Measurements from ENCODE around the gene MRPL34. TPM values are rescaled to one million over a fixed set of nuclear protein-coding genes. Genes with fewer than 3 reads are reported as not detected.

Gene MRPL34
- total and polyA plus RNA-seq, 9 of the 15 experiments (the other 6 are each of a cell fraction or from before 2014, with no cell fraction given) = 11.5 to 256 (median 72.5) TPM

DNA sequence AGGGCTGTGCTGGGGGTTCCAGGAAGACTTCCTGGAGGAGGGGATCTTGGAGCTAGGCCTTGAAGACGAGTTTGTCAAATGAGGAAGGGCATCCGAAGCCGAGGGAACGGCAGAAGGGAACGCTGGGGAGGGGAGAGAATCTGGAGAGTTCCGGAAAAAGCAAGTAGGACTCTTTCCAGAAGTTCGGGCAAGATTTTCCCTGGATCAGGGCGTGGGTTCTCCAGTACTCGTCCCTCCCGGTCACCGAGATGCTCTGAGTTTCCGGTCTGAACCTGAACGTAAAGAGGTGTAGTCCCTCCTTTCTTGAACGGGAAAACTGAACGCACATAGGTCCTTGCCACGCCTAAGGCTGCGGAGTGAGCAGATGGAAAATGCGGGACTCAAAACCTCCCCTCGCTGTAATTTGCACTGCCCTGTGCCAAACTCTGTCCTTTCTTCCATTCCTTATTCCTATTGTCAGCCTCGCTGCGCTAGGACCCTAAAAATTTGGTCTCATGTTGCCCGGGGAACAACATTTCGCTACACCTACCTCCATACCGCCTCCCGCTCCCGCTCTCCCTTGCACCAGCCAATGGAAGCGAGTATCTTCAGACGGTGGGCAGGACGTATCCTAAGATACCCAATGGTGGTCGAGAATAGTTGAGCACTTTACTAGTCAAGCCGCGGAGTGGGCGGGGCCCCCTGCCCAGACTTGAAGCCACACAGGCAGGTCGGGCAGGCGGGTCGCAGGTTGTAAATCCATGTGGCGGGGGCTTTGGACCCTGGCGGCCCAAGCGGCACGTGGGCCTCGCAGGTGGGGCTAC, 31.4 kb downstream of the MRPL34 start, which contains the start of gene GTPBP3 (continued):
- TF ChIP-seq, protein P1, sequence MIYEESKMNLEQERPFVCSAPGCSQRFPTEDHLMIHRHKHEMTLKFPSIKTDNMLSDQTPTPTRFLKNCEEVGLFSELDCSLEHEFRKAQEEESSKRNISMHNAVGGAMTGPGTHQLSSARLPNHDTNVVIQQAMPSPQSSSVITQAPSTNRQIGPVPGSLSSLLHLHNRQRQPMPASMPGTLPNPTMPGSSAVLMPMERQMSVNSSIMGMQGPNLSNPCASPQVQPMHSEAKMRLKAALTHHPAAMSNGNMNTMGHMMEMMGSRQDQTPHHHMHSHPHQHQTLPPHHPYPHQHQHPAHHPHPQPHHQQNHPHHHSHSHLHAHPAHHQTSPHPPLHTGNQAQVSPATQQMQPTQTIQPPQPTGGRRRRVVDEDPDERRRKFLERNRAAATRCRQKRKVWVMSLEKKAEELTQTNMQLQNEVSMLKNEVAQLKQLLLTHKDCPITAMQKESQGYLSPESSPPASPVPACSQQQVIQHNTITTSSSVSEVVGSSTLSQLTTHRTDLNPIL (CRISPR knock-in tag; IDR thresholded peaks at IDR 0.05) = no peak
- TF ChIP-seq ZNF561 (CRISPR knock-in tag; conservative IDR thresholded peaks at IDR 0.05) = no peak
- TF ChIP-seq HDAC8 (tag; IDR thresholded peaks at IDR 0.05) = no peak
- peak; percentile 42; the same call in 1 of the 2 replicates for TF ChIP-seq ZNF263 (CRISPR knock-in tag; IDR thresholded peaks at IDR 0.05; ENCODE audit: borderline replicate concordance)
- TF ChIP-seq, protein P2, sequence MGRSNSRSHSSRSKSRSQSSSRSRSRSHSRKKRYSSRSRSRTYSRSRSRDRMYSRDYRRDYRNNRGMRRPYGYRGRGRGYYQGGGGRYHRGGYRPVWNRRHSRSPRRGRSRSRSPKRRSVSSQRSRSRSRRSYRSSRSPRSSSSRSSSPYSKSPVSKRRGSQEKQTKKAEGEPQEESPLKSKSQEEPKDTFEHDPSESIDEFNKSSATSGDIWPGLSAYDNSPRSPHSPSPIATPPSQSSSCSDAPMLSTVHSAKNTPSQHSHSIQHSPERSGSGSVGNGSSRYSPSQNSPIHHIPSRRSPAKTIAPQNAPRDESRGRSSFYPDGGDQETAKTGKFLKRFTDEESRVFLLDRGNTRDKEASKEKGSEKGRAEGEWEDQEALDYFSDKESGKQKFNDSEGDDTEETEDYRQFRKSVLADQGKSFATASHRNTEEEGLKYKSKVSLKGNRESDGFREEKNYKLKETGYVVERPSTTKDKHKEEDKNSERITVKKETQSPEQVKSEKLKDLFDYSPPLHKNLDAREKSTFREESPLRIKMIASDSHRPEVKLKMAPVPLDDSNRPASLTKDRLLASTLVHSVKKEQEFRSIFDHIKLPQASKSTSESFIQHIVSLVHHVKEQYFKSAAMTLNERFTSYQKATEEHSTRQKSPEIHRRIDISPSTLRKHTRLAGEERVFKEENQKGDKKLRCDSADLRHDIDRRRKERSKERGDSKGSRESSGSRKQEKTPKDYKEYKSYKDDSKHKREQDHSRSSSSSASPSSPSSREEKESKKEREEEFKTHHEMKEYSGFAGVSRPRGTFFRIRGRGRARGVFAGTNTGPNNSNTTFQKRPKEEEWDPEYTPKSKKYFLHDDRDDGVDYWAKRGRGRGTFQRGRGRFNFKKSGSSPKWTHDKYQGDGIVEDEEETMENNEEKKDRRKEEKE (IDR thresholded peaks at IDR 0.05; ENCODE audit: borderline replicate concordance in 1 of 2, control insufficient read depth in 1 of 2, low read depth in 2 of 2, low read length in 1 of 2) = peak in 1 of 2 experiments; percentile 91; a peak in 1 of 4 replicates
- TF ChIP-seq ZSCAN29 (IDR thresholded peaks at IDR 0.05) = no peak; the same call in 1 of the 2 replicates
- TF ChIP-seq, protein P3, sequence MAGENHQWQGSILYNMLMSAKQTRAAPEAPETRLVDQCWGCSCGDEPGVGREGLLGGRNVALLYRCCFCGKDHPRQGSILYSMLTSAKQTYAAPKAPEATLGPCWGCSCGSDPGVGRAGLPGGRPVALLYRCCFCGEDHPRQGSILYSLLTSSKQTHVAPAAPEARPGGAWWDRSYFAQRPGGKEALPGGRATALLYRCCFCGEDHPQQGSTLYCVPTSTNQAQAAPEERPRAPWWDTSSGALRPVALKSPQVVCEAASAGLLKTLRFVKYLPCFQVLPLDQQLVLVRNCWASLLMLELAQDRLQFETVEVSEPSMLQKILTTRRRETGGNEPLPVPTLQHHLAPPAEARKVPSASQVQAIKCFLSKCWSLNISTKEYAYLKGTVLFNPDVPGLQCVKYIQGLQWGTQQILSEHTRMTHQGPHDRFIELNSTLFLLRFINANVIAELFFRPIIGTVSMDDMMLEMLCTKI (IDR thresholded peaks at IDR 0.05; ENCODE audit: partially characterized antibody) = no peak
- peak; percentile 67; the same call in 1 of the 2 replicates for TF ChIP-seq HMG20B (CRISPR knock-in tag; IDR thresholded peaks at IDR 0.05)
- TF ChIP-seq ZNF354B (CRISPR knock-in tag; IDR thresholded peaks at IDR 0.05) = no peak
- 0 out of 2 replicates have a peak, but pooled peaks have one; percentile 4 for TF ChIP-seq DEAF1 (CRISPR knock-in tag; IDR thresholded peaks at IDR 0.05)
- TF ChIP-seq ZNF140 (CRISPR knock-in tag; IDR thresholded peaks at IDR 0.05) = no peak
- no peak for TF ChIP-seq RFX7 (CRISPR knock-in tag; IDR thresholded peaks at IDR 0.05)
- TF ChIP-seq SP1 (CRISPR knock-in tag; IDR thresholded peaks at IDR 0.05) = peak; percentile 100
- no peak for TF ChIP-seq ZNF253 (CRISPR knock-in tag; conservative IDR thresholded peaks at IDR 0.05)
- TF ChIP-seq XRCC5 (IDR thresholded peaks at IDR 0.05; ENCODE audit: low read depth, low read length) = peak; percentile 80; the same call in 1 of the 2 replicates
- peak; percentile 75 for TF ChIP-seq EGR1 (conservative IDR thresholded peaks at IDR 0.05)
- peak; percentile 11; the same call in 1 of the 2 replicates for TF ChIP-seq SMC3 (conservative IDR thresholded peaks at IDR 0.05; ENCODE audit: insufficient read depth, low read depth, low read length)

All from K562 (cell line).